Measurements from ENCODE around the gene IL22. TPM values are rescaled to one million over a fixed set of nuclear protein-coding genes. Genes with fewer than 3 reads are reported as not detected.

Gene IL22
- total and polyA plus RNA-seq, 2 donors (not counting 1 experiment from before 2014, with no cell fraction given): not detected

GRCh38 chr12:68245180-68246021 lies 8.0 kb downstream of the IL22 start:
- ChIA-PET POLR2A (no interaction called here), CTCF (no interaction called here)
- Histone ChIP-seq H3K27ac (ENCODE audit: low read length in 2 of 2) (no peak overlapping the region), H3K27me3 (replicated peaks in 1 of 4; ENCODE audit: control extremely low read depth in 1 of 4, control insufficient read depth in 3 of 4, insufficient read depth in 4 of 4, low read length in 3 of 4) (no peaks in the 10 kb centered on the region), H3K4me1 (ENCODE audit: control insufficient read depth in 2 of 2, insufficient read depth in 2 of 2, low read length in 2 of 2) (peaks cover 11 to 13% of the 10 kb centered on the region in 2 donors), H3K79me2 (ENCODE audit: control insufficient read depth, insufficient read depth, low read length) (no peaks in the 10 kb centered on the region), H3K9me3 (ENCODE audit: control extremely low read depth in 1 of 3, control insufficient read depth in 2 of 3, insufficient read depth in 1 of 3, low read length in 2 of 3) (no peaks in the 10 kb centered on the region), H2AFZ (ENCODE audit: insufficient read depth, low read depth, low read length, poor library complexity, severe bottlenecking) (no peak overlapping the region), H3K36me3 (replicated peaks in 1 of 2; ENCODE audit: control extremely low read depth in 1 of 2, control insufficient read depth in 1 of 2, extremely low read depth in 1 of 2, insufficient read depth in 2 of 2, low read length in 1 of 2) (no peaks in the 10 kb centered on the region), H3K4me3 (ENCODE audit: control extremely low read depth in 1 of 5, extremely low read depth in 1 of 5, insufficient read depth in 1 of 5, low read depth in 2 of 5, low read length in 4 of 5) (no peak overlapping the region), H3K9ac (ENCODE audit: low read length) (no peak overlapping the region), H3K4me2 (replicated peaks; ENCODE audit: low read depth, low read length, poor library complexity, severe bottlenecking) (no peak overlapping the region), H4K20me1 (ENCODE audit: control insufficient read depth, insufficient read depth, low read length, poor library complexity, severe bottlenecking) (no peaks in the 10 kb centered on the region)
- no peak for TF ChIP-seq CTCF (IDR thresholded peaks at IDR 0.05)
- TF ChIP-seq EZH2 (IDR thresholded peaks at IDR 0.05; ENCODE audit: borderline replicate concordance, insufficient read depth, low read depth, low read length, poor library complexity, severe bottlenecking): no peak
- Mint-ChIP-seq H3K4me1 (peaks cover 12% of the 10 kb centered on the region), H3K27me3 (peaks cover 12% of the 10 kb centered on the region), H3K27ac (no peak overlapping the region), H3K9me3 (ENCODE audit: insufficient read depth) (no peaks in the 10 kb centered on the region), H3K4me3 (no peak overlapping the region)
- DNase-seq (no peak), ATAC-seq (ENCODE audit: low read depth) (no peak)
- intact Hi-C loops (cut with micrococcal nuclease): no loop called here
- WGBS (ENCODE audit: insufficient coverage): 93% methylated on average over 6 of the region's 6 CpGs

- Histone ChIP-seq H3K4me3 (ENCODE audit: control extremely low read depth in 1 of 5, extremely low read depth in 1 of 5, insufficient read depth in 1 of 5, low read depth in 2 of 5, low read length in 4 of 5) (no peak overlapping the region), H3K9ac (ENCODE audit: low read length) (no peak overlapping the region), H3K4me2 (replicated peaks; ENCODE audit: low read depth, low read length, poor library complexity, severe bottlenecking) (no peak overlapping the region), H3K36me3 (replicated peaks in 1 of 2; ENCODE audit: control extremely low read depth in 1 of 2, control insufficient read depth in 1 of 2, extremely low read depth in 1 of 2, insufficient read depth in 2 of 2, low read length in 1 of 2) (no peaks in the 10 kb centered on the region), H3K4me1 (ENCODE audit: control insufficient read depth in 2 of 2, insufficient read depth in 2 of 2, low read length in 2 of 2) (peaks cover 13 to 16% of the 10 kb centered on the region in 2 donors), H3K79me2 (ENCODE audit: control insufficient read depth, insufficient read depth, low read length) (no peaks in the 10 kb centered on the region), H4K20me1 (ENCODE audit: control insufficient read depth, insufficient read depth, low read length, poor library complexity, severe bottlenecking) (no peaks in the 10 kb centered on the region), H3K27me3 (replicated peaks in 1 of 4; ENCODE audit: control extremely low read depth in 1 of 4, control insufficient read depth in 3 of 4, insufficient read depth in 4 of 4, low read length in 3 of 4) (no peaks in the 10 kb centered on the region), H2AFZ (ENCODE audit: insufficient read depth, low read depth, low read length, poor library complexity, severe bottlenecking) (no peak overlapping the region), H3K9me3 (ENCODE audit: control extremely low read depth in 1 of 3, control insufficient read depth in 2 of 3, insufficient read depth in 1 of 3, low read length in 2 of 3) (no peaks in the 10 kb centered on the region), H3K27ac (ENCODE audit: low read length in 2 of 2) (no peak overlapping the region)
- H3K9me3 Mint-ChIP-seq (ENCODE audit: insufficient read depth): no peaks in the 10 kb centered on the region
- no peak overlapping the region for H3K4me3 Mint-ChIP-seq
- CTCF ChIA-PET: interaction anchor here (1.7 kb wide), 1 partner anchor 75 kb away, joined by 6 read pairs; no protein-coding TSS in a partner anchor
- peaks cover 16% of the 10 kb centered on the region for H3K4me1 Mint-ChIP-seq
- POLR2A ChIA-PET: no interaction called here
- H3K27ac Mint-ChIP-seq: no peak overlapping the region
- ATAC-seq (ENCODE audit: low read depth) (no peak), DNase-seq (no peak)
- intact Hi-C loops (cut with micrococcal nuclease): no loop called here
- TF ChIP-seq CTCF (IDR thresholded peaks at IDR 0.05): no peak
- H3K27me3 Mint-ChIP-seq: peaks cover 5% of the 10 kb centered on the region
Measured at GRCh38 chr12:68242777-68243176, 10.6 kb downstream of the IL22 start.
